Measurements from ENCODE around the gene TRO. TPM values are rescaled to one million over a fixed set of nuclear protein-coding genes. Genes with fewer than 3 reads are reported as not detected.

The TRO gene
- total and polyA plus RNA-seq, 9 of the 15 experiments (the other 6 are each of a cell fraction or from before 2014, with no cell fraction given): 0.18 to 1.7 (median 0.41) TPM

DNA sequence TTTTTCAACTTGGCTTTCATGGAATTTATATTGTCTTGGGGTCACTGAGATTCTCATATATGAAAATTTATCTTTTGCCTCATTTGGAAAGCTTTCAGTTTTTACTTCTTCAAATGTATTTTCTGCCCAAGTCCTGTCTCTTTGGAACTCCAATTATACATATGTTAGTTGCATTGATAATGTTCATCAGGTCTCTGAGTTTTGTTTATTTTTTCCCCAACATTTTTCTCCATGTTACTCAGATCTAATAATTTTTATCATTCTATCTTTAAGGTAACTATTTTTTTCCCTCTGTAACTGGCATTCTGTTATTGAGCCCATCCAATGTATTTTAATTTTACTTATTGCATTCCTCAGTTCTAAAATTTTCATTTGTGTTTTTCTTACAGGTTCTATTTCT lies 10.7 kb upstream of the TRO start:
- DNase-seq (ENCODE audit: extremely low read depth in 1 of 4, low spot score in 3 of 4): no peak
- no peak for ATAC-seq
- Histone ChIP-seq H4K20me1 (replicated peaks; ENCODE audit: control insufficient read depth, insufficient read depth, low read length) (no peaks in the 10 kb centered on the region), H3K4me1 (replicated peaks in 1 of 2; ENCODE audit: control insufficient read depth in 2 of 2, insufficient read depth in 2 of 2, low read length in 2 of 2) (no peaks in the 10 kb centered on the region), H3K9me3 (replicated peaks; ENCODE audit: control insufficient read depth, insufficient read depth, low read depth, low read length) (no peaks in the 10 kb centered on the region), H3K4me2 (ENCODE audit: insufficient read depth, low read length) (no peak overlapping the region), H3K27ac (ENCODE audit: extremely low read depth, low read depth, low read length) (no peak overlapping the region), H3K36me3 (ENCODE audit: control insufficient read depth, insufficient read depth, low read length) (no peaks in the 10 kb centered on the region), H2AFZ (ENCODE audit: low read depth, low read length) (no peak overlapping the region), H3K9me1 (ENCODE audit: control insufficient read depth, insufficient read depth, low read length) (no peaks in the 10 kb centered on the region), H3K27me3 (ENCODE audit: control insufficient read depth in 2 of 2, insufficient read depth in 2 of 2, low read length in 2 of 2) (no peaks in the 10 kb centered on the region), H3K4me3 (no peak overlapping the region), H3K9ac (ENCODE audit: insufficient read depth in 1 of 2, low read depth in 2 of 2, low read length in 2 of 2) (no peak overlapping the region), H3K79me2 (ENCODE audit: control insufficient read depth, insufficient read depth, low read length) (no peaks in the 10 kb centered on the region)
- BruUV-seq (replicated peaks): no TSS peak
- POLR2A ChIA-PET: no interaction called here
- in situ Hi-C loops (cut with MboI): no loop called here
- no peak for FAIRE-seq
- no peak for TF ChIP-seq ZNF174 (CRISPR knock-in tag; IDR thresholded peaks at IDR 0.05)
- TF ChIP-seq MCM2 (IDR thresholded peaks at IDR 0.05; ENCODE audit: low read depth): no peak
- no peak for TF ChIP-seq ZFP30 (CRISPR knock-in tag; IDR thresholded peaks at IDR 0.05; ENCODE audit: borderline replicate concordance)
- TF ChIP-seq, protein P1, sequence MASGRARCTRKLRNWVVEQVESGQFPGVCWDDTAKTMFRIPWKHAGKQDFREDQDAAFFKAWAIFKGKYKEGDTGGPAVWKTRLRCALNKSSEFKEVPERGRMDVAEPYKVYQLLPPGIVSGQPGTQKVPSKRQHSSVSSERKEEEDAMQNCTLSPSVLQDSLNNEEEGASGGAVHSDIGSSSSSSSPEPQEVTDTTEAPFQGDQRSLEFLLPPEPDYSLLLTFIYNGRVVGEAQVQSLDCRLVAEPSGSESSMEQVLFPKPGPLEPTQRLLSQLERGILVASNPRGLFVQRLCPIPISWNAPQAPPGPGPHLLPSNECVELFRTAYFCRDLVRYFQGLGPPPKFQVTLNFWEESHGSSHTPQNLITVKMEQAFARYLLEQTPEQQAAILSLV (tag; IDR thresholded peaks at IDR 0.05): no peak
- no peak for TF ChIP-seq NFRKB (IDR thresholded peaks at IDR 0.05; ENCODE audit: low read depth)
- TF ChIP-seq FOS (IDR thresholded peaks at IDR 0.05; ENCODE audit: extremely low read depth, insufficient read length): no peak
- TF ChIP-seq ILF3 (IDR thresholded peaks at IDR 0.05; ENCODE audit: borderline replicate concordance): no peak
- no peak for TF ChIP-seq ZFX (CRISPR knock-in tag; IDR thresholded peaks at IDR 0.05)
- no peak for TF ChIP-seq HDGF (IDR thresholded peaks at IDR 0.05)
- no peak for TF ChIP-seq MCM3 (IDR thresholded peaks at IDR 0.05)
- TF ChIP-seq MCM7 (IDR thresholded peaks at IDR 0.05): no peak
- TF ChIP-seq, protein P2, sequence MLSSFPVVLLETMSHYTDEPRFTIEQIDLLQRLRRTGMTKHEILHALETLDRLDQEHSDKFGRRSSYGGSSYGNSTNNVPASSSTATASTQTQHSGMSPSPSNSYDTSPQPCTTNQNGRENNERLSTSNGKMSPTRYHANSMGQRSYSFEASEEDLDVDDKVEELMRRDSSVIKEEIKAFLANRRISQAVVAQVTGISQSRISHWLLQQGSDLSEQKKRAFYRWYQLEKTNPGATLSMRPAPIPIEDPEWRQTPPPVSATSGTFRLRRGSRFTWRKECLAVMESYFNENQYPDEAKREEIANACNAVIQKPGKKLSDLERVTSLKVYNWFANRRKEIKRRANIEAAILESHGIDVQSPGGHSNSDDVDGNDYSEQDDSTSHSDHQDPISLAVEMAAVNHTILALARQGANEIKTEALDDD (IDR thresholded peaks at IDR 0.05): no peak
- no peak for TF ChIP-seq DIDO1 (tag; IDR thresholded peaks at IDR 0.05; ENCODE audit: low read depth)
- TF ChIP-seq, protein P3, sequence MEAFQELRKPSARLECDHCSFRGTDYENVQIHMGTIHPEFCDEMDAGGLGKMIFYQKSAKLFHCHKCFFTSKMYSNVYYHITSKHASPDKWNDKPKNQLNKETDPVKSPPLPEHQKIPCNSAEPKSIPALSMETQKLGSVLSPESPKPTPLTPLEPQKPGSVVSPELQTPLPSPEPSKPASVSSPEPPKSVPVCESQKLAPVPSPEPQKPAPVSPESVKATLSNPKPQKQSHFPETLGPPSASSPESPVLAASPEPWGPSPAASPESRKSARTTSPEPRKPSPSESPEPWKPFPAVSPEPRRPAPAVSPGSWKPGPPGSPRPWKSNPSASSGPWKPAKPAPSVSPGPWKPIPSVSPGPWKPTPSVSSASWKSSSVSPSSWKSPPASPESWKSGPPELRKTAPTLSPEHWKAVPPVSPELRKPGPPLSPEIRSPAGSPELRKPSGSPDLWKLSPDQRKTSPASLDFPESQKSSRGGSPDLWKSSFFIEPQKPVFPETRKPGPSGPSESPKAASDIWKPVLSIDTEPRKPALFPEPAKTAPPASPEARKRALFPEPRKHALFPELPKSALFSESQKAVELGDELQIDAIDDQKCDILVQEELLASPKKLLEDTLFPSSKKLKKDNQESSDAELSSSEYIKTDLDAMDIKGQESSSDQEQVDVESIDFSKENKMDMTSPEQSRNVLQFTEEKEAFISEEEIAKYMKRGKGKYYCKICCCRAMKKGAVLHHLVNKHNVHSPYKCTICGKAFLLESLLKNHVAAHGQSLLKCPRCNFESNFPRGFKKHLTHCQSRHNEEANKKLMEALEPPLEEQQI (IDR thresholded peaks at IDR 0.05): no peak
- TF ChIP-seq ZNF561 (CRISPR knock-in tag; conservative IDR thresholded peaks at IDR 0.05): no peak
- TF ChIP-seq ZNF165 (CRISPR knock-in tag; IDR thresholded peaks at IDR 0.05; ENCODE audit: borderline replicate concordance): no peak
- TF ChIP-seq, protein P4, sequence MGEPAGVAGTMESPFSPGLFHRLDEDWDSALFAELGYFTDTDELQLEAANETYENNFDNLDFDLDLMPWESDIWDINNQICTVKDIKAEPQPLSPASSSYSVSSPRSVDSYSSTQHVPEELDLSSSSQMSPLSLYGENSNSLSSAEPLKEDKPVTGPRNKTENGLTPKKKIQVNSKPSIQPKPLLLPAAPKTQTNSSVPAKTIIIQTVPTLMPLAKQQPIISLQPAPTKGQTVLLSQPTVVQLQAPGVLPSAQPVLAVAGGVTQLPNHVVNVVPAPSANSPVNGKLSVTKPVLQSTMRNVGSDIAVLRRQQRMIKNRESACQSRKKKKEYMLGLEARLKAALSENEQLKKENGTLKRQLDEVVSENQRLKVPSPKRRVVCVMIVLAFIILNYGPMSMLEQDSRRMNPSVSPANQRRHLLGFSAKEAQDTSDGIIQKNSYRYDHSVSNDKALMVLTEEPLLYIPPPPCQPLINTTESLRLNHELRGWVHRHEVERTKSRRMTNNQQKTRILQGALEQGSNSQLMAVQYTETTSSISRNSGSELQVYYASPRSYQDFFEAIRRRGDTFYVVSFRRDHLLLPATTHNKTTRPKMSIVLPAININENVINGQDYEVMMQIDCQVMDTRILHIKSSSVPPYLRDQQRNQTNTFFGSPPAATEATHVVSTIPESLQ (CRISPR knock-in tag; IDR thresholded peaks at IDR 0.05): no peak
- TF ChIP-seq CCNT2 (IDR thresholded peaks at IDR 0.05; ENCODE audit: borderline replicate concordance, extremely low read depth, insufficient read length, low read depth, low read length): no peak
- TF ChIP-seq YBX1 (IDR thresholded peaks at IDR 0.05): no peak
- intact Hi-C loops (cut with micrococcal nuclease): no loop called here
- CTCF ChIA-PET (ENCODE audit: low intra/inter-chr PET ratio): no interaction called here

Measured in K562 (cell line).